ENCODE measurements around the gene TRAF7.

TRAF7 gene

DNA sequence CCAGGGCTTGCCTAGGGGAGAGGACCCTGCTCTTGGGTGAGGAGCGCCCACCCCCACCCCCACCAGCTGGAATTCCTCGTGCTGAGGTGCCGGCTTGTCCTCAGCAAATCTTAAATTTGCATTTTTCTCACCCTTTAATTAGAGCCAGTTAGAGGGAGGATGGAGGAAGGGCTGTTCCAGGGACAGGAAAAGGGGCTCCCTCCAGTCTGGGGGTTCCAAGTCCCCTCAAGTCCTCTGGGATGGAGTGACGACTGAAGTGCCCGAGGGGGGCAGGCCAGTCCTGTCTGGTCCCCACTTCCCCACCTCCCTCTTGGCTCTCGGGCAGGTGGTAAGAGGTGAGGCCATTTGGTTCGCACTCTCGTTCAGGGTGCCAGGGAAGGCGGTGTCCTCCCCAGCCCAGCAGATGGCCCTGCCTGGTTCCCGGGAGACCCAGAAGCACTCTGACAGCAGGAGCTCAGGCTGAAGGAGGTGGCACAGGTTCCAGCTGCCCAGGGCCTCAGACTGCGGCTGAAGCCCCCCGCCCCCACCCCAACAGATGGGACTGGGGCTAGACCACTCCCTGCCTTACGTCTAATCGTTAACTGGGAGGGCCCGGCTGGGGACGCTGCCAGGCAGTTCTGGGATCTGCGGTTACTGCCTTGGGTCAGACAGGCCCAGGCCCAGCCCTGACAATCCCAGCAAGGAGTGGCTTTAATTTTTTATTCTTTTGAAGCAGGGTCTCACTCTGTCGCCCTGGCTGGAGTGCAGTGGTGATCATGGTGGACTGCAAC is 5.0 kb upstream of the TRAF7 start:
- H2AFZ ChIP-seq (ENCODE audit: low read length), result no peak overlapping the region
- no peaks in the 10 kb centered on the region for H3K9me3 ChIP-seq (ENCODE audit: low read length)
- TF ChIP-seq, protein P1, sequence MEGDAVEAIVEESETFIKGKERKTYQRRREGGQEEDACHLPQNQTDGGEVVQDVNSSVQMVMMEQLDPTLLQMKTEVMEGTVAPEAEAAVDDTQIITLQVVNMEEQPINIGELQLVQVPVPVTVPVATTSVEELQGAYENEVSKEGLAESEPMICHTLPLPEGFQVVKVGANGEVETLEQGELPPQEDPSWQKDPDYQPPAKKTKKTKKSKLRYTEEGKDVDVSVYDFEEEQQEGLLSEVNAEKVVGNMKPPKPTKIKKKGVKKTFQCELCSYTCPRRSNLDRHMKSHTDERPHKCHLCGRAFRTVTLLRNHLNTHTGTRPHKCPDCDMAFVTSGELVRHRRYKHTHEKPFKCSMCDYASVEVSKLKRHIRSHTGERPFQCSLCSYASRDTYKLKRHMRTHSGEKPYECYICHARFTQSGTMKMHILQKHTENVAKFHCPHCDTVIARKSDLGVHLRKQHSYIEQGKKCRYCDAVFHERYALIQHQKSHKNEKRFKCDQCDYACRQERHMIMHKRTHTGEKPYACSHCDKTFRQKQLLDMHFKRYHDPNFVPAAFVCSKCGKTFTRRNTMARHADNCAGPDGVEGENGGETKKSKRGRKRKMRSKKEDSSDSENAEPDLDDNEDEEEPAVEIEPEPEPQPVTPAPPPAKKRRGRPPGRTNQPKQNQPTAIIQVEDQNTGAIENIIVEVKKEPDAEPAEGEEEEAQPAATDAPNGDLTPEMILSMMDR (IDR thresholded peaks at IDR 0.05; ENCODE audit: low read length), result no peak
- TF ChIP-seq EZH2 (IDR thresholded peaks at IDR 0.05; ENCODE audit: borderline replicate concordance, low read length), result no peak
- H3K79me2 ChIP-seq (ENCODE audit: insufficient read depth, low read length), result no peaks in the 10 kb centered on the region
- no peaks in the 10 kb centered on the region for H3K27me3 ChIP-seq (ENCODE audit: insufficient read depth, low read length)
- peak overlapping the region; percentile 30 for H3K4me3 ChIP-seq (ENCODE audit: low read depth, low read length, poor library complexity, severe bottlenecking)
- no peak overlapping the region; the same call in 1 of the 2 replicates for H3K9ac ChIP-seq (ENCODE audit: low read length)
- H4K20me1 ChIP-seq (ENCODE audit: insufficient read depth, low read length), result no peaks in the 10 kb centered on the region
- H3K4me2 ChIP-seq (ENCODE audit: low read length), result peak overlapping the region; percentile 96
- H3K9me2 ChIP-seq (ENCODE audit: low read depth, low read length), result no peaks in the 10 kb centered on the region
- H3K36me3 ChIP-seq (ENCODE audit: insufficient read depth, low read length), result peaks cover 43% of the 10 kb centered on the region
- peaks cover 58% of the 10 kb centered on the region for H3K4me1 ChIP-seq (ENCODE audit: insufficient read depth, low read length, severe bottlenecking)
- H3K27ac ChIP-seq (ENCODE audit: low read depth, low read length, poor library complexity, severe bottlenecking), result no peak overlapping the region
- 0 out of 2 replicates have a peak, but pooled peaks cover 5% of the 10 kb centered on the region for H3F3A ChIP-seq (ENCODE audit: insufficient read depth, low read length)

DNA sequence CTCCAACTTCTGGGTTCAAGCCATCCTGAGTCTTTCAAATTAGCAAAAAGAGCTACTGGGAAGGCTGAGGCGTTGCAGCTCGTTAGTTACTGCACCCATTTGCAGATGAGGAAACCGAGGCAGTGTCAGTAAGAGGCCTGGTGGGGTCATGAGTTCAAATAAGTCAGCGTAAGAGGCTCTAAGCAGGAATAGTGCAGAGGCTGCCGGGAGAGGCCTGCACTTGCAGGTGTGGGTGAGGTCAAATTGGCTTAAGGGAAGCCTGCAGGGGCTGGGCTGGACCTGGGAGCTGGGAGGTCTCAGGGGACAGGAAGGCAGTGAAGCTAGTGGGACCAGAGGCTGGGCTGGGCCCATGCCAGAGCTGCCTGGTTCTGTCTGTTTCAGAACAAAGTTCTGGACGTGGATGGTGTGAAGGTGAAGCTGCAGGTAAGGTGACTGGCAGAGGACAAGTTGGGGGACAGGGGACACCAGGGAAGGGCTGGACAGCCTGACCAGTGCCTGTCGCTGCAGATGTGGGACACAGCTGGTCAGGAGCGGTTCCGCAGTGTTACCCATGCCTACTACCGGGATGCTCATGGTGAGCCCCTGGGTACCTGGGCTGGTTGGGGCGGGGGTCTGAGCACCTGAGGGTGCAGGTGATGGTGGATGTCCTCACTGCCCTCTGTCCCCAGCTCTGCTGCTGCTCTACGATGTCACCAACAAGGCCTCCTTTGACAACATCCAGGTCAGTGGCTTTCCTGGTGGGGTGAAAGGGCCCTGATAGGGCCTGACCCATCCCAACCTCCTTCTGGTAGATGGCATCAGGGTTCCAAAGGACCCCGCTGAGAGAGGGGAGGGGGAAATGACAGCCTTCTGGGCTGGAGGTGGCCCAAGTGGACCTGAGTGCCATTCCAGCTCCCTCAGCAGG is 4.1 kb upstream of the TRAF7 start:
- no peaks in the 10 kb centered on the region for H3K27me3 ChIP-seq (ENCODE audit: insufficient read depth, low read length)
- H3K4me2 ChIP-seq (ENCODE audit: low read length), result peak overlapping the region; percentile 96
- no peaks in the 10 kb centered on the region for H3K9me2 ChIP-seq (ENCODE audit: low read depth, low read length)
- H4K20me1 ChIP-seq (ENCODE audit: insufficient read depth, low read length), result no peaks in the 10 kb centered on the region
- H3K4me1 ChIP-seq (ENCODE audit: insufficient read depth, low read length, severe bottlenecking), result peaks cover 58% of the 10 kb centered on the region
- peaks cover 43% of the 10 kb centered on the region for H3K36me3 ChIP-seq (ENCODE audit: insufficient read depth, low read length)
- no peaks in the 10 kb centered on the region for H3K9me3 ChIP-seq (ENCODE audit: low read length)
- no peak overlapping the region for H2AFZ ChIP-seq (ENCODE audit: low read length)
- no peak overlapping the region for H3K27ac ChIP-seq (ENCODE audit: low read depth, low read length, poor library complexity, severe bottlenecking)
- H3F3A ChIP-seq (ENCODE audit: insufficient read depth, low read length), result 0 out of 2 replicates have a peak, but pooled peaks cover 5% of the 10 kb centered on the region
- TF ChIP-seq, protein P1 (IDR thresholded peaks at IDR 0.05; ENCODE audit: low read length), result no peak
- no peak for TF ChIP-seq EZH2 (IDR thresholded peaks at IDR 0.05; ENCODE audit: borderline replicate concordance, low read length)
- H3K79me2 ChIP-seq (ENCODE audit: insufficient read depth, low read length), result peaks cover 4% of the 10 kb centered on the region; the same call in 1 of the 2 replicates
- H3K4me3 ChIP-seq (ENCODE audit: low read depth, low read length, poor library complexity, severe bottlenecking), result peak overlapping the region; percentile 72
- no peak overlapping the region; the same call in 1 of the 2 replicates for H3K9ac ChIP-seq (ENCODE audit: low read length)

DNA sequence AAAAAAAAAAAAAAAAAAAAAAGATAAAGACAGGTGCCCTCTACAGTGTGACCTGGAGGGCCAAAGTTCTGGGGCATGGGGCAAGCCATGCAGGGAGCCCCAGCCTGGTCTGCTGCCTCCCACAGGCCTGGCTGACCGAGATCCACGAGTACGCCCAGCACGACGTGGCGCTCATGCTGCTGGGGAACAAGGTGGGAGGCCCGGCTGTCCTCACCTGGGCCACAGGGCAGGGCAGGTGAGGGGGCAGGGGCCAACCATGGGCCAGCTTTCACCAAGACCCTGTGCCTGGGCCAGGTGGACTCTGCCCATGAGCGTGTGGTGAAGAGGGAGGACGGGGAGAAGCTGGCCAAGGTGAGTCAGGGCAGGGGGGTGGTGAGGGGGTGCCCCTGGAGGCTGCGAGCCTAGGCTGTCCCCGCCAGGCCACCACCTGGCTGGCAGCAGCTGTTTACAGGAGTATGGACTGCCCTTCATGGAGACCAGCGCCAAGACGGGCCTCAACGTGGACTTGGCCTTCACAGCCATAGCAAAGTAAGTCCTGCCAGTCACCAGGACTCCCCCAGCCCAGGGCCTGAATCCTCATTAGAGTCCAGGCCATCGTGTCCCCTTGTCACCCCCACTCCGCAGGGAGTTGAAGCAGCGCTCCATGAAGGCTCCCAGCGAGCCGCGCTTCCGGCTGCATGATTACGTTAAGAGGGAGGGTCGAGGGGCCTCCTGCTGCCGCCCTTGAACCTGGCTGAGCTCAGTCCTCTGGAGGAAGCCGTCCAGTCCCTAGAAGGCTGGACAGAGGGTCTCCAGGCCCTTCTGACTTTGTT is 2.7 kb upstream of the TRAF7 start:
- no peak for TF ChIP-seq EZH2 (IDR thresholded peaks at IDR 0.05; ENCODE audit: borderline replicate concordance, low read length)
- TF ChIP-seq, protein P1 (IDR thresholded peaks at IDR 0.05; ENCODE audit: low read length), result no peak; the same call in 1 of the 2 replicates
- Histone ChIP-seq H3K9ac (ENCODE audit: low read length) (peak overlapping the region; percentile 82), H3K36me3 (ENCODE audit: insufficient read depth, low read length) (peaks cover 43% of the 10 kb centered on the region), H3K27ac (ENCODE audit: low read depth, low read length, poor library complexity, severe bottlenecking) (peak overlapping the region; percentile 46), H3K4me3 (ENCODE audit: low read depth, low read length, poor library complexity, severe bottlenecking) (peak overlapping the region; percentile 72), H3K79me2 (ENCODE audit: insufficient read depth, low read length) (peaks cover 11% of the 10 kb centered on the region; the same call in 1 of the 2 replicates), H3F3A (ENCODE audit: insufficient read depth, low read length) (0 out of 2 replicates have a peak, but pooled peaks cover 5% of the 10 kb centered on the region), H2AFZ (ENCODE audit: low read length) (no peak overlapping the region), H3K27me3 (ENCODE audit: insufficient read depth, low read length) (no peaks in the 10 kb centered on the region), H3K9me2 (ENCODE audit: low read depth, low read length) (no peaks in the 10 kb centered on the region), H3K4me1 (ENCODE audit: insufficient read depth, low read length, severe bottlenecking) (peaks cover 72% of the 10 kb centered on the region), H3K9me3 (ENCODE audit: low read length) (no peaks in the 10 kb centered on the region), H3K4me2 (ENCODE audit: low read length) (peak overlapping the region; percentile 96), H4K20me1 (ENCODE audit: insufficient read depth, low read length) (no peaks in the 10 kb centered on the region)
